GM12864 (cell line): Measurements from ENCODE around the gene TMEM123.

Experiments
- DNase-seq: peaks from one replicate; pipeline ENCODE4 v3.0.0-alpha.2; 2011; ENCODE audit warnings: low read depth
- H3K4me3 ChIP-seq: 2 replicates; pipeline ENCODE4 v1.5.1; 2011; ENCODE audit warnings: mild to moderate bottlenecking, low read depth, low read length, control low read depth
- CTCF ChIP-seq: IDR thresholded peaks from 2 replicates; pipeline ENCODE4 v1.5.1; 2011; ENCODE audit warnings: low read depth, mild to moderate bottlenecking, moderate library complexity, low read length, control low read depth, inconsistent platforms; ENCODE audit errors: missing control alignments

TMEM123 gene

DNA sequence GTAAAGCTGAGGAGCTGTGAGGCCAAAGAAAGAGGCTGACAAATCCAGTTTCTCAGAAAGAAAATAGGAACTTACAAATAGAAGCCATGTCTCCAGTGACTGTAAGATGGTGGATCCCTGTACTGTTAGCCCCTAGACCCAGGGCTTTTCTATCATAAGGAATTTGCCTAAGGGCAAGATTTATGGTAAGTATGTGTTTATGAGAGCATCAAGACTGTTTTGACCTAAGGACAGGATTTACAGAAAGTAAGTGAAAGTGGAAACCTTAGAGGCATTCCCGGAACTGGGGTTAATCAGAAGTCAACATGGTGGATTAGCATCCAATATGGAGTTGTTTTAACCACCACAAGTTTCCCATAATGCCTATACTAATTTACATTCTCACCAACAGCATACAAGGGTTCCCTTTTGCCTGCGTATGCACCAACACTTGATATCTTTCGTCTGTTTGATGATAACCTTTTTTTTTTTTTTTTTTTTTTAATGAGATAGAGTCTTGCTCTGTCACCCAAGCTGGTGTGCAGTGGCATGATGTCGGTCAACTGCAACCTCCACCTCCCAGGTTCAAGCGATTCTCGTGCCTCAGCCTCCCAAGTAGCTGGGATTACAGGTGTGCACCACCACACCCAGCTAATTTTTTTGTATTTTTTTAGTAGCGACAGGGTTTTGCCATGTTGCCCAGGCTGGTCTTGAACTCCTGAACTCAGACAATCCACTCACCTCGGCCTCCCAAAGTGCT is 65.4 kb downstream of the TMEM123 start:
- DNase-seq, result no peak
- TF ChIP-seq CTCF, result no peak
- H3K4me3 ChIP-seq, result no peak overlapping the region

DNA sequence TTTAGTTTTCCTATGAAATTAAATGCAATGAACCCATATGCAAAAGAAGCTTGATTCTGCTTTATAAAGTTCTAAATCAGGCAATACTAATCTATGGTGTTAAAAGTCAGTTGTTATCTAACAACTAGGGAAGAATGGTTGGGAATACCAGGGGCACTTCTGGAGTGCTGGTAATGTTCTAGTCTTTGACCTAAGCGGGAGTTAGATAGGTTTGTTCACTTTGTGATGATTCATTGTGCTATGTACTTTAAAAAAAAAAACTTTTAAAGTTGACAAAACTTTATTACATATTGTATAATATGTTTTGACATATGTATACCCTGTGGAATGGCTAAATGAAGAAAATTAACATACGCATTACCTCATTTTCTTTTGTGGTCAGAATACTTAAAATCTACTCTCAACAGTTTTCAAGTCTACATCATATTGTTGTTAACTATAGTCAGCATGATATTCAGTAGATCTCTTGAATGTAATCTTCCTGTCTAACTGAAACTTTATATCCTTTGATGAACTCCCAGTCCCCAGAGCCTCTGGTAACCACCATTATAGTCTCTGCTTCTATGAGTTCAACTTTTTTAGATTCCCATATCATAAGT is 66.3 kb downstream of the TMEM123 start:
- TF ChIP-seq CTCF, result no peak
- no peak overlapping the region for H3K4me3 ChIP-seq
- DNase-seq, result no peak

DNA sequence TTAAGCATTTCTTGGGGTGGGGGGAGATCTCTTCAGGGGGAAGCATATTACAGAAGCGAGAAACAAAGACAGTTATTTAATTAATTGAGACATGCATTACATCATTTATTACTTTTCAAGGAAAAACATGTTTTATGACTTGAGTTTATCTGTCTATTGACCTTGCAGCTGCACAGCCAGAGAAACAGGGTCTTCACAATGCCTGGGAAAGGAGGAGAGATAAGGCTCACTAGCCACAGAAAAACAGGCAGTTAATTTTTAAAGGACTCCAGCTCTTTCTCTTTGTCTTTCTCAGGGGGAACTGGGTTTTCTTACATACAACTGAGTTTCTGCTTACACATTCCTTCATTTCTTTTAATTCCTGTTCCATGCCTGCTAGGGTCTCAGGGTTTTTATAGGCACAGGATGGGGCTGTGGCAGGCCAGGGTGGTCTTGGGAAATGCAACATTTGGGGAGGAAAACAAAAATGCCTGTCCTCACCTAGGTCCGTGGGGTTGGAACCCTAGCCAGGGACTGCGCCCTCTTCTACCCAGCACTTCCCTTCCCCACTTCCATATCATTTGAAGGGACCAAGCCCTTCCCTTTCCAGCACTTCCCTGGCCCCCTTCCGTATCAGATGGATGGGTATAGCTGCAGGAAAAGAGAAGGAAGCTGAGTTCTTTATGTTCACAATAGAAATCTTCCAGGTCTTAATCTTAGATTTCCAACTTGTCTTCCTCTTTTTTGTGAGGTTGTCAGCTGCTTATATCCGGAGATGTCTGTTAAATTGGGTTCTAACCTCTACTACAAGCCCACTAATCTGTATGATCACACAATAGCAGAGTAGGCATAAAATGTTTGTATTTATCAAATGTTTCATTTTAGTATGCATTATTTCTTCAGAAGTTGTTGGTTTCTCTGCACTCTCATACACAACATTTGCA is 67.2 kb downstream of the TMEM123 start:
- no peak for DNase-seq
- no peak for TF ChIP-seq CTCF
- no peak overlapping the region for H3K4me3 ChIP-seq

- no peak overlapping the region for H3K4me3 ChIP-seq
- DNase-seq, result no peak
- no peak for TF ChIP-seq CTCF
Measured at GRCh38 chr11:102384419-102385079, 68.0 kb downstream of the TMEM123 start.

DNA sequence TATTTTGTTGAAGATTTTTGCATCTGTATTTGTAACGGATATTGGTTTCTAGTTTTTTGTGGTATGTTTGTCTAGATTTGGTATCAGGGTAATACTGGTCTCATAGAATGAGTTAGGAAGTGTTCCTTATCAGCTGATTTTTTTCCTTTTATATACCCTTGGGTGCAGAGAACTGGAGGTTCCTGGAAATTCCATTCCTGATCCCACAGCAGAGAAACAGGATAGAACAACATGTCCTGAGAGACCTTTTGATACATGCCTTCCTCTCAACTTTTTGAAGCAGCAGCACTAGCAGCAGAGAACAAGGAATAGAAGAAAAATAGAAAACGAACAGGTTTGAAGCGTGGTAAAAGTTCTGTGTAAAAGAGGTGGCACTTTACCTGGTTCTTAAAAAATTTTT is 68.7 kb downstream of the TMEM123 start:
- no peak for DNase-seq
- no peak overlapping the region for H3K4me3 ChIP-seq
- TF ChIP-seq CTCF, result no peak

GRCh38 chr11:102382384-102382783 is 70.2 kb downstream of the TMEM123 start:
- TF ChIP-seq CTCF, result no peak
- DNase-seq, result no peak

More at GRCh38 chr11:102382384-102382783, 70.2 kb downstream of the TMEM123 start:
- H3K4me3 ChIP-seq, result no peak overlapping the region
